ENCODE measurements around the gene MPC1.
"Not testable (repeated sequence)": the region's sequence is repeated elsewhere in the genome, so short reads cannot be mapped to it uniquely, and the experiment has no call there.

MPC1 gene

DNA sequence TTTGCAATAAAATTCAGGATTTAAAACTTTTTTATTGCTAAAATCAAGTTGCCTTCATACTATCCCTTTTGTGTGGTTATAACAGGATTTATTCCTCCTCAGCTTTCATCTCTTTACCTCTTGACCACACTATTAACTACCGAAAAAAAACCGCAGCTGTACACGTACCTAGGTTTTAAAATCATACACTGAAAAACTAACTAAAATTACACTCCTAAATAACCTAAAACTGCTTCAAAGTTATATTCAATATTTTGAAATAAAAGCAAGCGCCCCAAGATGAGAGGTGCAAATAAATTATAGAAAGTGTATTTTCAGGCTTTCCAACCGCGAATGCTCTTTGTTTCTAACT, 1.4 kb downstream of the MPC1 start:
- DNase-seq (ENCODE audit: low read depth) = no peak

DNA sequence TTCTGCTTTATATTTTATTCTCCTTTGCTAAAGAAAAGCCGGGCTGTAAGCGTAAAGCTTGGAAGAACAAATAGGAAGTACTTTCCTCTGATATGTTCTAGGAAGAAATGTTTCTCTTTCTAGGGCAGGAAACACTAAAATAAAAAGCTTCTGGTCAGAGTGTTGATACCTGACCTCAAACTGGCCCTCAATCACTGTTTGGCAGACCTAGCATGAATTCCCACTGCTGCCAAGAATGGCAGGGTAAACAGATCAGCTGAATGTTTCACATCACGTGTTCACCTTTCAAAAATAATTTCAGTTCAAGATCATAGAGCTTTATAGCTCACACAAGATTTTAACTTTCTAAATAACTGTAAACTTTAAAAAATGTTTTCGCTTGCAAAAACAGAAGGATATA, 2.9 kb downstream of the MPC1 start:
- DNase-seq (ENCODE audit: low read depth) = no peak

DNA sequence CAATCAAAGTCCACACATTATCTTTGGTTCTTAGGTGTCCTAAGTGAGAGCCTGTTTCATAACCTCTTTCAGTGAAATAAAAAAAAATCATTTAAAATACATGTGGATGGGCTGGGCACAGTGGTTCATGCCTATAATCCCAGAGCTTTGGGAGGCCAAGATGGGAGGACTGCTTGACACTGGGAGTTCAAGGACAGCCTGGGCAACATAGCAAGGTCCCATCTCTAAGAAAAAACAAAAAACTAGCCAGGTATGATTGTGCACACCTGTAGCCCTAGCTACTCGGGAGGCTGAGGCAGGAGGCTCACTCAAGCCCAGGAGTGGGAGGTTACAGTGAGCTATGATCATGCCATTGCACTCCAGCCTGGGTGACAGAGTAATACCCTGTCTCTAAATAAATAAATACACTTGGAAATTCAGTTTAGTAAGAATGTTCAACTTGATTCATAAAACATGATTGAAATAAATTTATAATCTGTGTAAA, 3.6 kb downstream of the MPC1 start:
- DNase-seq (ENCODE audit: low read depth) = no peak

DNA sequence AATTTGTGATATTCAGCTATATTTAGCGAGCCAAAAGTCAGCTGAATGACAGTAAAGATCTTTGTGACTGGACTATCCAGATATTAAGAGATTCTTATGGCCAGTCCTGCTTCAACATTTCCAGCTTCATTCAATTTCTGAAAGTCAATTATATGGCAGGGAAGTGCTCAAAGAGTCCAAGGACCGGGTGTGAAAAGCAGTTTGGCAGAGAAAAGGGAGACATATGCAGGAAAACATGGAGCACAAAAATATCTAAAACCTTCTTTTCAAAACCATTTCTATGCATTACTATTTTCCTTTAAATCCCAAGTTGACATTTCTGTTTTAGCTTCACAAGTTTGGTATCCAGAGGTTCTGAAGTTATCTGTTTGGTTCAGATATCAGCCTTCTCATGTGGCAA, 5.0 kb downstream of the MPC1 start:
- no peak for DNase-seq (ENCODE audit: low read depth)

DNA sequence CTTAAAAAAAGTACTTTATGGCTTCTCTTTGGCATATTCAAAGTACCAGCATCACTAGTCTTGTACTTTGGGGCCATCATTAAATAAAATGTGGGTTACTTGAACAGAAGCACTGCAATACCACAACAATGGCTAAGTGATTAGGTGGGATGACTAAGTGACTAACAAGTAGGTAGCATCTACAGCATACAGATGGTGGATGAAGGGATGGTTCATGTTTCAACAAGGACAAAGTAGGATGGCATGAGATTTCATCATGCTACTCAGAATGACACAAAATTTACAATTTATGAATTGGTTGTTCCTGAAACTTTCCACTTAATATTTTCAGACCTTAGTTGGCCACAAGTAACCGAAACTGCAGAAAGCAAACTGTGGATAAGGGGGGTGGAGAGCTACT, 7.7 kb downstream of the MPC1 start:
- no peak for DNase-seq (ENCODE audit: low read depth)

DNA sequence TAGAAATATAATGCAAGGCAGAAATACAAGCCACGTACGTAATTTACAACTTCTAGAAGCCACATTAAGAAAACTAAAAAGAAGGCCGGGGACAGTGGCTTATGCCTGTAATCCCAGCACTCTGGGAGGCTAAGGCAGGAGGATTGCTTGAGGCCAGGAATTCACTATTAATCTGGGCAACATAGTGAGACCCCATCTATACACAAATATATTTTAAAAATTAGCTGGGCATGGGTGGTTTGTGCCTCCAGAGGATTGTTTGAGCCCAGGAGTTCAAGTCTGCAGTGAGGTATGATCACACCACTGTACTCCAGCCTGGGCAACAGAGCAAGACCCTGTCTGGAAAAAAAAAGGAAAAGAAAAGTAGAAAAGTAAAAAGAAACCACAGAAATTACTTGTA, 12.3 kb downstream of the MPC1 start:
- no peak for DNase-seq (ENCODE audit: low read depth)

DNA sequence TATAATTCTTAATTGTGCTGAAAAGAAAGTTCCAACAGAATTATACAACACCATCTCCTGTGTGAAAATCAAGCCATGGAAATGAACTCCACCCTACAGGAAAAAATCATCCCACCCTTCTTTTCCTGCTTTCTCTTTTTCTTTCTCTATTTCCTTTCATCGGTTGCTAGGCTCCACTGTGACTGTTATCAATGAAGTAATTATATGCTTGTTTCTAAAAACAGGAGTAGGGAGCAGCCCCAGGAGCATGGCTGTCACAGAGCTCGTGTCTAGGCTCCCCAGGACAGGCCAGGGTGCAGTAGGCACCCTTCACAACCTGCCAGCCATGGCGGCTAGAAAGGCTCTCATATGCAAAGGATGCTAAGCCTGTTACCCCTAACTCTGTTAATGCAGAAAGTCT, 13.0 kb downstream of the MPC1 start:
- DNase-seq (ENCODE audit: low read depth) = no peak

DNA sequence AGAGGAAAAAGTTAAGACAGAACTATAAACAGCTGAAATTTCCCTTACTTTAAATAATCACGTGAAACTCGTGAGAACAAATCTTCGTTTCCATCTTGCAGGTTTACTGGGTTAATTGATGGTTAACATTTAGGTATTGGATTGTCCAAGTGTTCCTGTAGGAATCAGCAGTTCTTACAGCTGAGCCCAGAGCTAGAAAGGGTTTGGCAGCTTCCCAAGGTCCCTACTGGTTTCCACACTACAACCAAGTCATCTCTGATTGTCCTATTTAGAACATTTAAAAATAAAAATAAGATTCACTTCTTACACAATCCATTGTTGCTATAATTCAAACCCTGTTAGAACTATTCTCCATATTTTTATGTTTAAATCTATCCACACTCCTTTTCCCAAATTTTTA, 15.8 kb downstream of the MPC1 start:
- no peak for DNase-seq (ENCODE audit: low read depth)

DNA sequence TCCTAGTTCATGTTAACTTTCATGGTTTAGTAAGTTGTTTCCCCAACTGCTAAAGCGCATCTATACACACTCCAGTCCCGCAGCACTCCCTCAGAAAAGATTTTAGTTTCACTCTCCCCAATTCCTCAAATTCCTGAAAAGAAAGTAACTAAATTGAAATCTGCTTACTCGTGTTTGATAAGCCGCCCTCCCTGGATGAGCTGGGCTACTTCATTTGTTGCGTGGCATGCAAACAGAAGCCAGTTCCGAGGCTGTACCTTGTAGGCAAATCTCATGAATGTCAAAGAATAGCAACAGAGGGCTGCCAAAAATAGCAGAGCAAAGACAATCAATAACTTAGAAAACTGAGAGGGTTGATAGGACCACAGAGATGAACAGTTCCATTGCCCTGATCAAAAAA, 16.9 kb downstream of the MPC1 start:
- no peak for DNase-seq (ENCODE audit: low read depth)

DNA sequence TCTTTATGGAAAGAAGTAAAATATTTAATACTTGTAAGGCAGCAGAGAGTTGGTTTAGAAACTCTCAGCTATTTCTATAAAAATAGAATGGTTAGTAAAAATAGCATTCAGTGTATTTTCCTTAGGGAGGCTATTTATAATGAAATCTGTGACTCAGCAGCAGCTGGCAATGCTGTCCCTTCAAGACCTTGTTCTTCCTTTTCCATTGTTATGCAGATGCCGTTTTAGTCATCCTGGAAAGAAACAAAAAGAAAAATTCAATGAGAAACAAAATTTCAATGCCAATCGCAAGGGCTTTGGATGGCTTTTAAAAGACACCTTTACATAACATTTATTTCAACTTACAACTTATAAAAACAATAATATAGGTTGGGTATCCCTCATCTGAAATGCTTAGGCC, 17.5 kb downstream of the MPC1 start:
- no peak for DNase-seq (ENCODE audit: low read depth)

DNA sequence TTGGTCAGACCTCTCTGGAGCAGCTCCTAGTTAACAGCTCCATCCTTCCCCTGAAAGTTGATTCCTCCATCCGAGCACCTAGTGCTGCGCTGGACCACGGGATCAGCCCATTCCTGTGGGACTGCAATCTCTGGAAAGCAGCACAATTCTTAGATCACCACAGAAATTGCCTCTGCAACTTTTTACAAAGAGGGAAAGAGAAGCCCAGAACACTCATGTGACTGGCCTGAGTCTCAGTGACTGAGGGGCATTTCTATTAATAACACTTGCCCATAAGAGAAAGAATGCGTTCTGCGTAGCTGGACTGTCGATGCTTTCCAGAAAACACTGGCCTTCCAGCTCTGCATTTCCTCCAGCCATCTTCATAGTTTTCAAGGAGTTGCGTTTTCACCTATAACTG, 18.3 kb downstream of the MPC1 start:
- DNase-seq (ENCODE audit: low read depth) = no peak

DNA sequence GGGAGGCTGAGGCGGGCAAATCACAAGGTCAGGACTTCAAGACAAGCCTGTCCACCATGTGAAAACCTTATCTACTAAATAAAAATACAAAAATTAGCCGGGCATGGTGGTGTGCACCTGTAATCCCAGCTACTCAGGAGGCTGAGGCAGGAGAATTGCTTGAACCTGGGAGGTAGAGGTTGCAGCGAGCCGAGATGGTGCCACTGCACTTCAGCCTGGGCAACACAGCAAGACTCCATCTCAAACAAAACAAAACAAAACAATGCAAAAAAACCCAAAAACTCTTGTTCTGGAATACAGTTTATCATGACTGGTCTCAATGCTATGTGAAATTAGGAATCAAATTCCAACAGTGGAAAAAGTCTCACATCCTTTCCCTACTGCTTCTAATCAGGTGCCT, 20.3 kb downstream of the MPC1 start:
- not testable (repeated sequence) for DNase-seq (ENCODE audit: low read depth)

DNA sequence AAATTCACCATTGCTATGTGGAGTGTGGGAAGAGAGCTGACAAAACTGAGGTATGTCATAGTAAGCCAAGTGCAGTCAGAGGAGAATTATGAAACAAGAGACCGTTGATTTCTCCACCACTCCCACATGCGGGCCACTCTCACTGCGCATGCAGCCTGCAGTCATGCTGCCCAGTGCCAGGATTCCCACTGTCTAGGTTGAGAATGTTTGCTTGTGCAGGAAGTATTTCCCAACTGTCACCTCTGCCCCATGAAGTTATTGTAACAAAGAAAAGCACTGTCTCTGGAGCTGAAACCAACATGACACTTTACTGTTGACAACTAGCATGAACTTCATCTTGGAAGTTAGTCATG, 21.7 kb downstream of the MPC1 start:
- no peak for DNase-seq (ENCODE audit: low read depth)

DNA sequence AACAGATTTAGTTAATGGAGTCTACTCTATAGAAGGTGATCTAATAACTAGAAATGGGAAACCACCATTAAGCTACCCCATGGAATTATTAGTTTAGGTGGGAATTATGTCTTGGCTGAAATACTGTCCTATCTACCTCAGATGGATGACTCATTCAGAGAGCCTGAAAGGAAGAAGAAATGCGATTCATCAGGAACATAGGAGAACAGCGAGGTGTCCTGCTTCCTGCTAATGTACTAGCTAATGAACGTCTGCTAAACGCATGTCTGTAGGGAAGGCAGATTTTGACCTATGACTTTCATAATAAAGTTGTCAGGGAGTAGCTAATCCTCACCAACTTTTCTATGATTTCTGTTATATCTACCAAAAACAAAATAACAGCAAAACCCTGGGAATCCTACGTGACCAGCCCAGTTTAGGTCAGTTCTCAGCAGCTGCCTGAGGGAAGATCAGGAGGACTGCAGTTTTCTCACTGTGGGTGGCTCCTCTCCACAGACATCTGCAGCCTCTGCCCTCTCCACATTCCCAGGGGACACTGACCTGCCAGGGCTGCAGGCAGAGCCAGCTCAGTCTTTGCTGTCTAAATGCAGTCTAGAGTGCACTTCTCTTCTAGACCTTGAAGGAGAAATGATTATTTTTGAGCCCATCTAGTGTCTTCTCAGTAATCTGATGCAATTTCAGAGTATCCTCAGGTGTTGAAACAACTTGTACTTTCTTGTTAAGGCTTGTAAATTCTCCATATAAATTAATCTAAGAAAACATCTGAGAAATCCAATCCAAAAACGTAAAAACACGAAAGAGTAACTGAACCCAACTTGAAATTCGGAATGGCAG, 22.3 kb downstream of the MPC1 start:
- no peak for DNase-seq (ENCODE audit: low read depth)

DNA sequence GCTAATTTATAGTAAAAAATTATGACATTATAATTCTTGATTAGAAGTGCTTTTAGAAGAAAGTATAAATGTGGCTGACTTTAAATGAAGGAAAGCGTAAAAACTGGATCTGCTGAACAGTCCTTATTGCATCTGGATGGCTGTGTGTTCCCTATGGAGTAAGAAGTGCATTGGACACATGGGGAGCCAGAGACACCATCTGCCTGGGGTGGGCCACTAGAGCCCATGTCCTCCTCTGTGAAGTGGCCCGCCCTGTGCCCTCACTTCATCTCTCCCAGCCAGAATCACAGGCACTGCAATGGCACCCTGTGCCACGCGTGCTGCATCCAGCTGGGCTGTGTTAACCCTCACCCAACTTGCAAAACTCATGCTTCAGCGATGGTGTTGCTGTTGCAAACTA, 27.2 kb downstream of the MPC1 start:
- no peak for DNase-seq (ENCODE audit: low read depth)

DNA sequence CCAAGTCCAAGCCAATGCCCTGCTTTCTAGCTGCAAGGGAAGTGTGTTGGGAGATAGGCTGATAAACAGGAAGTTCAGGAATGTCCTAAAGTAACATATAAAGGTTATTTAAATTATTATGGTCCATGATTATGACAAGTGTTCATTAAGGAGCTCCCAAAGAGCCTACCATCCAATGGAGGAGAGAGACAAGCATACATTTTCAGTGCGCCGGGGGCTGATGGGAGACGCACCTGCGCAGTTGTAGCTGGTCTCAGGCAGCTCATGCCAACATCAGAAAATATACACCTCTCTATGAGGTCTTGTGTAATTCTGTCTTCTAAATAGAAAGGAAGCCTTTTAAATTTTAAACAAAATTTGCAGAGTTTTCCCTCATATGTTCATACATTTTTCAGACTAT, 27.8 kb downstream of the MPC1 start:
- DNase-seq (ENCODE audit: low read depth) = no peak

DNA sequence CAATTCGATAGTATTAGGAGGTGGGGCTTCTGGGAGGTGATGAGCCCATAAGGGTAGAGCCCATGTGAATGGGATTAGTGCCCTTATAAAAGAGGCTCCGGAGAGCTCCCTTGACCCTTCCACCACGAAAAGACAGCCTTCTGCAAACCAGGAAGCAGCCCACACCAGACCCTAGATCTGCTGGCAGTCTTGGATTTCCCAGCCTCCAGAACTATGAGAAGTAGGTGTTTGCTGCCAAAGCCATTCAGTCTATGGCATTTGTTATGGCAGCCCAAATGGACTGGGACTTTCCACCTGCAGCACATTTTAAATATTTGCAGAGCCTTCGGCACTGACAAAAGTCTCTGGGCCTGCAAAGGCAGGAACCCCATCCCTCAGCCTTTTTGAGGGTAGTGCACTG, 28.6 kb downstream of the MPC1 start:
- no peak for DNase-seq (ENCODE audit: low read depth)

DNA sequence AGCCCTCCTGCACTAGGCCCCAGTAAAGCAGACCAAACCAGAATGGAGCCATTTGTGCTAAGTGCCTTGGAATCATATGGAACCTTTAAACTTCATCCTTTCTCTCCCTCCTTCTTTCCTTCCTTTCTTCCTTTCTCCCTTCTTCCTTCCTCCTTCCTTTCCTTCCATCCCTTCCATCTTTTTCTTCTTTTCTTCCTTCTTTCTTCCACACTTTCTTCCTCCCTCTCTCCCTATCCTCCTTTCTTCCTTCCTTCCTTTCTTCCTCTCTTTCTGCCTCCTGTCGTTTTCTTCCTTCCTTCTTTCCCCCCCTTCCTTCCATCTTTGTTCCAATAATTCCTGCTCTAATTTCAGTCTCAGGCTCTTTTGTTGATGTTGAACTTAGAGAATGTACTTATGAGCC, 29.2 kb downstream of the MPC1 start:
- no peak for DNase-seq (ENCODE audit: low read depth)

DNA sequence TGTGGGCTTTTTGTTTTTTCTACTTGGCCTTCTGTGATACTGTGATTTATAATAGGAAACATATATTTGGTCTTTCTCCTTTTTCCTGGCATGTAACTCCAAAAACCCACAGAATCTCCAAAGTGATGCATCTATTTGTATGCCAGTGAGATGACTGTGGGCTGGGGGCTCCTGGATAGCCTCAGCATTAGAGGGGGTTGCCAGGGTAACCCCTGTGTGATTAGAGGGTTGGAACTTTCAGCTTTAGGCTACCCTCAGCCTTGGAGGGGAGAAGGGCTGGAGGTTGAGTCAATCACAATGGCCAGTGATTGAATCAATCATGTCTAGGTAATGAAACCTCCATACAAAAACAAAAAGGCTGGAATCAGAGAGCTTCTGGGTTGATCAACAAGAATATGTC, 29.8 kb downstream of the MPC1 start:
- DNase-seq (ENCODE audit: low read depth) = no peak

DNA sequence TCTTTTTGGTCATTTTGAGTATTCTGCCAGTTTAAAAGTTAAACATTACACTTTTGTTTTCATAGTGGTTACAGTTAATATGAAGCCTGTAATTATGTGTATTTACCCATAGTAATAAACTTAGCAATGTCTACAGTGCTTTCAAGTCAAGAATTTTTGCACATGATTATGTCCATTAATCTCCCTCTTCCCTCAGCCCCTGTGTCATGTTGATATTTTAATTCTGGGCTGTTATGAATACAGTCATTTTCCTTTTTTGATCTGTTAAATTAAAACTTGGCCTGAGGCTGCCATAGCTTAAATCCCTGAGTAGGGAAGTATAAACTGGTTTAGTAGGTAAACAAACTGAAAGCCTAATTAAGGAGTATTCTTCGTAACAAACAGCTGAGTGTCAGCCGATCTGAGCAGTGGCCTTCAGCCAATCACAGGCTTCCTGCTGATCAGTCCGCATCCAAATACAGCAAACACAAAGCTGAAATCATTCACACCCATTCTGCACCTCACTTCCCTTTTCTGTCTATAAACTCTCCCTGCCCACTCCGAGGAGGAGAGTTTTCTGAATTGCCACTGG, 30.9 kb downstream of the MPC1 start:
- DNase-seq (ENCODE audit: low read depth) = no peak

DNA sequence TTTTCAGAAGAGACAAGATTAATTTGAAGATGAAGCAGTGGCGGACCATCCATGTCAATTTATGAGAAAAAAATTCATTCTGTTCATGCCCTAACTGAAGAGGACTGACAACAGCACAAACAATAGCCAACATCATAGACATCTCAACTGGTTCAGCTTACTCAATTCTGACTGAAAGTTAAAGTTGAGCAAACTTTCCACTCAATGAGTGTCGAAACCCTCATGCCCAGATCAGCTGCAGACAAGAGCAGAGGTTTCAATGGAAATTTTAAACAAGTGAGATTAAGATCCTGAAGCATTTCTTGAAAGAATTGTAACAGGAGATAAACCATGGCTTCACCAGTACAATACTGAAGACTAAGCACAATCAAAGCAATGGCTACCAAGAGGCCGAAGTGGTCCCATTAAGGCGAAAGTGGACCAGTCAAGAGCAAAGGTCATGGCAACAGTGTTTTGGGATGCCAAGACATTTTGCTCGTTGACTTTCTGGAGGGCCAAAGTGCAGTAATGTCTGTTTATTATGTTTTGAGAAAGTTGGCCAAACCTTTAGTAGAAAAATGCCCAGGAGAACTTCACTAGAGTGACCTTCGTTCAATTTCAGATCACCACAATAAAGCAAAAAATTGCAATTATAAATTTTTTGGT, 34.3 kb downstream of the MPC1 start:
- DNase-seq (ENCODE audit: low read depth) = no peak

DNA sequence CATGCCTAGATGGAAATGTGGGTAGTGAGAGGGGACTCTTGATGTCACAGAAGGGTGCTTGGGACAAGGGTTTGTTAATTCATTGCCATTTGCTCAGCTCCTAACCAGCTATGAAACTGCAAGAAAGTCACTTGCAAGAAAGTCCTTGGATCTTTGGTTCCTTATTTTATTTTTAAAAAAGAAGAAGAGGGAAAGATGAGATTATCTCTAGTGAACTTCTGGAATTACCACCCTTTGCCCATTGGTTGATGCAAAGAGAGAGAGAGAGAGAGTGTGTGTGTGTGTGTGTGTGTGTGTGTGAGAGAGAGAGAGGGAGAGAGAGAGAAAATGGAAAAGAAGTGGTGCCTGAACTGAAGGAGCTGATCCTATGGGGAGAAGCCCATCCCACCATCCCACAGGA, 35.8 kb downstream of the MPC1 start:
- no peak for DNase-seq (ENCODE audit: low read depth)

DNA sequence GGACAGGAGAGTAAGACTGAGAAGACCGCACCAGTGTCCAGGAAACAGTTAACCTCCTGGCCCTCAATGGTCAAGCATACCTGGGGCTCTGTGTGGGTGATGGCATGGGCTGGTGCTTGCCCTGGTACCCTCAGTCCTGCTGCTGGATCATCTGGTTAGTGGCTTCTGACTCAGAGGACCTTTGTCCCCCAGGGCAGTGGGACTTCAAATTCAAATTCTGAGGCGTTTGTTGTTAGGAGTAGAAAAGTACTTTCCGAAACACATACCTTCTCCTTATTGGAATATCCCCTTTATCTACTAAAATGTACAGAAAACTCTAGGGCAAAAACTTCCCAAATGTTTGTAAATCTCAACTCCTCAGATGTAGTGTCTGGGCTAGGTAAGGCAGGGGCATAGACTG, 36.3 kb downstream of the MPC1 start:
- DNase-seq (ENCODE audit: low read depth) = no peak

DNA sequence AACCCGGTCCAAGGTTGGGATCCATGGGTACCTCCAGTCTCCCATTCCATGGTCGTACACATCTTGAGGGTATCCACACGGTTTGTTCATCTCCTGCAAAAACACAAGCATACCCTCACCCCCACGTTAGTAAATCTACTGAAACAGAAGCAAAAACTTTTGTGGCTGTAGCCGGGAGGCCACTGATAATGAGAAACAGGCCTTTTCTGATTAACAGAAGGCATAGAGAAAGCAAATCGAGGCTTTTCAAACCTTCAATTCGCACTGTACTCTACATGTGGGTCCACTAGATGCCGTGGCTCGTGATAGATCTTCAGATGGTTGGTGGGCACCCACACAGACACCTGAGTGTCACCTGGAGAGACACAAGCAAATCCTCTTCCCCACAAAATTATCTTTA, 37.1 kb downstream of the MPC1 start:
- not testable (repeated sequence) for DNase-seq (ENCODE audit: low read depth)

Data from activated T-cell treated with anti-CD3 and anti-CD28 coated beads for 24 hours (primary cell).